HG03460 (cell line): Measurements from ENCODE around the gene OR4K14.
"Not testable (repeated sequence)": the region's sequence is repeated elsewhere in the genome, so short reads cannot be mapped to it uniquely, and the experiment has no call there.

Source experiments
- ATAC-seq: cut with Tn5 transposase; IDR thresholded peaks from one replicate; pipeline ENCODE4 v1.9.1; 2021; ENCODE audit not compliant: unreplicated experiment

Gene OR4K14, protein sequence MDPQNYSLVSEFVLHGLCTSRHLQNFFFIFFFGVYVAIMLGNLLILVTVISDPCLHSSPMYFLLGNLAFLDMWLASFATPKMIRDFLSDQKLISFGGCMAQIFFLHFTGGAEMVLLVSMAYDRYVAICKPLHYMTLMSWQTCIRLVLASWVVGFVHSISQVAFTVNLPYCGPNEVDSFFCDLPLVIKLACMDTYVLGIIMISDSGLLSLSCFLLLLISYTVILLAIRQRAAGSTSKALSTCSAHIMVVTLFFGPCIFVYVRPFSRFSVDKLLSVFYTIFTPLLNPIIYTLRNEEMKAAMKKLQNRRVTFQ

DNA sequence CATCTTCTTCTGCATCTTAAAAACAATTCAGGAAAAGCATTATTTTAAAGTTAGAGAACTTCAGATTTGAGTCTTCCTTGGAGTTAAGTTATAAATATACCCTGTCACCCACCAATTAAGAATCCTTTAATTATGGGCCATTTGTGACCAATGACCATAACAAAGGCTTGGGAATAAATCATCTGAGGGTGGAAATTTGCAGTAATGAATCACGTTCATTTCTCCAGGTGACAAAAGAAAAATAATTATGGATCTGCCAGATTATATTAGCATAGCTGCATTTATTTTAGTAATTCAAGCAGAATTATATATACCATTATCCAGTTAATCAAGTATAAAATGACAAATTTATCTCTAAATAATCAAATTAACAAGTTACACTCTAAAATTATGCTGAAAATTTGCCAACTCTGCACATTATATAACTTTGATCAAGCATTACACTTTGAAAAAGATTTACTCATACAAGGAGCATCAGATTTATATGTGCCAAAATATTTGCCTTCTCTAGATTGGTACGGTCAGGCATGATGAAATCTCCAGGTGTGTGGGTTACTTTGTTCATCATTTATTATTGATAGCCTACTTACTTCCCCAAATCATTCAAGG is at the start of gene OR4K14:
Gene OR4K14, minus strand, starts transcription at position 51 of the 609 bp plus-strand sequence. CDS start 4,114 bp downstream, outside the sequence.
- ATAC-seq = no peak

DNA sequence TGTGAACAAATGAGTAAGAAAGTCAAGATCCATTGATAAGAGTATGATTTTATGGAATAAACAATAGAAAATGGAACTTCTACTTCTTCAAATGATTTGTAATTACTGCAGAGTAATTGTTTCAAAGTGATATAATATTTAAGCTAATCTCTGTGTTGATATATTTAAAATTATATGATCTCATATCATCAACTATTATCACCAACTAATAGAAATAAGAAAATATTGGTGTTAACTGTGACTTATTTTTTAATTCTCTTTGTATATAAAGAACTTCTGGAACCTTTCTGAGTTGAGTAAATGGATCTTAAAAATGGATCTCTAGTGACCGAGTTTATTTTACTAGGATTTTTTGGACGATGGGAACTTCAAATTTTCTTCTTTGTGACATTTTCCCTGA is 40.6 kb upstream of the OR4K14 start, which contains the start of gene OR4L1:
Gene OR4L1, plus strand, starts transcription at position 301 of the 400 bp plus-strand sequence. Its CDS starts 0 bp downstream, at position 301.
- no peak for ATAC-seq

DNA sequence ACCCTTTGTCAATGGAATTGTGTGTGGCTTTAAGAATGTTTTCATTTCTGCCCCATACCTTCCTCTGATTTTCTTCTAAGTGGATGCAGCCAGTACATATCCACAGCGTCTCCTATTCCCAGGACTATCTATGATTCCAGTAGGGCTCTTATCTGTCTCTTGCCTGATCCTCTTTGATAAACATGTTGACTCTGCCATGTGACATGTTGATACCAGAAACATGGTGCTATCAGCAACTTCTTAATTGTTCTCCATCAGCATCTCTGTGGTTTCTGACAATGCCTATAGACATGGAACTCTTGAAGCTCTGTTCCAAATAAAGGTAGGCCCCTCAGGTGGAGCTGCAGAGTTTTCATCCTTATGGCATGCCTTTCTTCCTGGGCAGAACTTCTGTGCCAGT is 29.1 kb upstream of the OR4K14 start:
- no peak for ATAC-seq

DNA sequence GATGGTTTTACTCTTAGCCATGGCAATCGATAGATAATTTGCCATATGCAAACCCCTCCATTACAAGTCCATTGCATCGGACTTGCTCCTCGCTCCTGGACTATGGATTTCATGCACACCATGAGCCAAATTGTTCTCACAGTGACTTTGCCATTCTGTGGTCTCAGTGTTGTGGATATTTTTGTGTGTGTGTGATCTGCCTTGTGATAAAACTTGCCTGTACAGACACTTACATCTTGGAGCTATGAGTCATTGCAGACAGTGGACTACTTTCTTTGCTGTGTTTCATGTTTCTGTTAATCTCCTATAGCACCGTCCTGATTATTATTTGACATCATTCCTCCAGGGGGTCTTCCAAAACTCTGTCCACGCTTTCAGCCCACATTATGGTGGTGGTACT is 25.1 kb upstream of the OR4K14 start:
- no peak for ATAC-seq

DNA sequence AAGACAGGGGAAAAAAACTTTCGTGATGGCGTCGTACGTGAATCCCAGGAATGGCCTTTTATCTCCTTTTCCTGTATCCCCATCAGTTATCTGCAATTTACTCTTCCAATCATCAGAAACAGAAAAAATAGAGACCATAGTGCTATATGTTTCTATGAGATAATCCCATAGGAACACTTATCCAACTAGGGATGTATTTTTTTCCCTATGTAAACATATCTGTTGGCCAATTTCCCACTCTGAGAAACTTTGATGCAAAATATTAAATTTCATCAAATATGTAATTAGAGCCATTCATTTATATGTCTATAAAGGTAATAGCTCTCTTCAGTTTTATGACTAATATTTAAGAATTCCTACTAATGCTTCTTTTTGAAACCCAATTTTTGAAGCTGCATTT is 16.8 kb upstream of the OR4K14 start, which contains the start of gene OR4K13:
Gene OR4K13, minus strand, starts transcription at position 101 of the 400 bp plus-strand sequence. CDS start 1,280 bp downstream, outside the sequence.
- no peak for ATAC-seq

DNA sequence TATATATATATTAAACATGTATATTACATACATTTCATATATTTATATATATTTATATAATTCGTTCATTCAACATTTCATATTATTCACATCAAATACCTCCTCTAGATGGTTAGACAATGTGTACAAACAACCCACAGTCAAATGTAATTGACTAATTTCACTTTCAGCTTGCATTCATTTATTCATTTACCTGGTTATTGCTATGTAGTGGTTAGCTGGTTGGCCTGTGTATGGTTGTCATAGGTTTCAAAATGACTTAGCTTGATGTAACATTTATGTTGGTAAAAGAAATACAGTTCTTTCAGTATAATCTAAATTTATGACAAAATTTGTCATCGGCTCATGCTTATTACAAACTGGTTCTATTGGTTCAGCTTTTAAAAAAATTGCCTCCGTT is 16.3 kb upstream of the OR4K14 start:
- ATAC-seq = peak; percentile 50

DNA sequence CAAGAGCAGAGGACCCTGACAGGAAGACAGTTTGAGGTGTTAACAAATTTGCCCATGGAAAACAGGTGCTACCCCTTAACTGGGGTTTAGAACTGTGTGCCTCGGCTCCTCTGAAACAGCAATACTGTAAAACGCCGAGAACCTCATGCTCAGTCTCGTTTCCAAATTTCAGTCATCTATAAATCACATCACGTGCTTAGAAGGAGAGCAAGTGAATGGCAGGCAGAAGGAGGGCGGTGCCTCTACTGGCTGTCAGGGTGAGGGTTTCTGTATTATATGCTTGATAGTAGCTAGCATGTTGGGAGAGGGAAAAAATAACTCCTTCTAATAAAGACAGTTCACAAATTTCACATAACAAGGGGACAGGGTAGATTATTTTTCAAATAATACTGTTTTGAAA is 12.0 kb upstream of the OR4K14 start:
- ATAC-seq = no peak

DNA sequence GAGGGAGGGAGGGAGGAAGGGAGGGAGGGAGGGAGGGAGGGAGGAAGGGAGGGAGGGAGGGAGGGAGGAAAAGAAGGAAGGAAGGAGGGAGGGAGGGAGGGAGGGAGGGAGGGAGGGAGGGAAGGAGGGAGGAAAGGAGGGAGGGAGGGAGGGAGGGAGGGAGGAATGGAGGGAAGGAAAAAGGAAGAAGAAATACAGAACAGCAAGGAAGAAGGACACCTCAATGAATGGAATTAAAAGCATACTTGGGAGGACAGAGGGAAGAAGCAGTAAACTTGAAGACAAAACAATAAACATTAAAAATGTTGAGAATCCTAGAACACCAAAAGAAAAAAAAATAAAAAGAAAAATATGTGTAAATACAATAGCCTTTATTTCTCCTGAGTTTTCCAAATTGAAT is 11.0 kb downstream of the OR4K14 start:
- ATAC-seq = no peak

DNA sequence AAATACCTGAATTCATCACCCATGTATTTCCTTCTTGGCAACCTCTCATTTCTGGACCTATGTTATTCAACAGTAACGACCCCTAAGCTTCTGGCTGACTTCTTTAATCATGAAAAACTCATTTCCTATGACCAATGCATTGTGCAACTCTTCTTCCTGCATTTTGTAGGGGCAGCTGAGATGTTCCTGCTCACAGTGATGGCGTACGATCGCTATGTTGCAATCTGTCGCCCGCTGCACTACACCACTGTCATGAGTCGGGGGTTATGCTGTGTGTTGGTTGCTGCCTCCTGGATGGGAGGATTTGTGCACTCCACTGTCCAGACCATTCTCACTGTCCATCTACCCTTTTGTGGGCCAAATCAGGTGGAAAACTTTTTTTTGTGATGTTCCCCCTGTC is 16.8 kb downstream of the OR4K14 start:
- ATAC-seq = no peak

DNA sequence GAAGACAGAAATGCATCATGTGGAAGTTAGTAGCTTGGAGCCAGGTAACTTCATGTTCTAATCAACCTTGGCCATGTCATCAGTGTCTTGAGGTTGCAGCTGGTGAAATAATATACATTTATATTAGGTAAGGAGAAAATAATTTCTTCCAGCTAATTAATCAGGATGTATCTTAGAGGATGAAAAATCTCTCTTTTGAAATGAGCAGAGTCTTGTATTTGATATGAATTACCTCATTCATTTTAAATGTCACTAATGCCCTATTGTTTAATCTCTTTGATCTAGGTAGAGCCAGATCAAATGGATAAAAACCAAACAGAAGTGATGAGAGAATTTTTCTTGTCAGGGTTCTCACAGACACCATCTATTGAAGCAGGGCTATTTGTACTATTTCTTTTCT is 17.2 kb downstream of the OR4K14 start, which contains the start of gene OR4Q2:
Gene OR4Q2, plus strand, starts transcription at position 301 of the 400 bp plus-strand sequence.
- no peak for ATAC-seq

DNA sequence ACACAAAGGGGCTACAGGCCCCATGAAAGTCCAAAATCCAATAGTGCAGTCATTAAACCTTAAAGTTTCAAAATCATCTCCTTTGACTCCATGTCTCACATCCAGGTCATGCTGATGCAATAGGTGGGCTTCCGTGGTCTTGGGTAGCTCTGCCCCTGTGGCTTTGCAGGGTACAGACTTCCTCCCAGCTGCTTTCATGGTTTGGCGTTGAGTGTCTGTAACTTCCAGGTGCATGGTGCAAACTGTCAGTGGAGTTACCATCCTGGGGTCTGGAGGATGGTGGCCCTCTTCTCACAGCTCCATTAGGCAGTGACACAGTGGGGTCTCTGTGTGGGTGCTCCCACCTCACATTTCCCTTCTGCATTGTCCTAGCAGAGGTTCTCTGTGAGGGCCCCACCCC is 25.7 kb downstream of the OR4K14 start:
- no peak for ATAC-seq

DNA sequence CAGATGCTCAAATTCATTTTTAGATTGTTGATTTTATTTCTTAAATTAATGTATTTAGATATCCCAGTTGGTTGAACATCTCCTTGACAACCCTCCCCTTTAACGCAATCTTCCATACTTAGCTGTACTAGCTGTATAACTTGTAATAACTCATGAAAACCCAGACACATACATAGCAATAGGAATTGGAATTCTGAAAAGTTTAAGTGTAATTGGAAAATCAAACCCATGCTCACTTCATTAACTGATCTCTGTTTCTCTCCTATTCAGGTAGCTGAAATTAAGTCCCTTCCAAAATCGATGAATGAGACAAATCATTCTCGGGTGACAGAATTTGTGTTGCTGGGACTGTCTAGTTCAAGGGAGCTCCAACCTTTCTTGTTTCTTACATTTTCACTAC is 43.8 kb downstream of the OR4K14 start, which contains the start of gene OR4K15:
Gene OR4K15, plus strand, starts transcription at position 301 of the 400 bp plus-strand sequence. Its CDS starts 0 bp downstream, at position 301.
- ATAC-seq = no peak

DNA sequence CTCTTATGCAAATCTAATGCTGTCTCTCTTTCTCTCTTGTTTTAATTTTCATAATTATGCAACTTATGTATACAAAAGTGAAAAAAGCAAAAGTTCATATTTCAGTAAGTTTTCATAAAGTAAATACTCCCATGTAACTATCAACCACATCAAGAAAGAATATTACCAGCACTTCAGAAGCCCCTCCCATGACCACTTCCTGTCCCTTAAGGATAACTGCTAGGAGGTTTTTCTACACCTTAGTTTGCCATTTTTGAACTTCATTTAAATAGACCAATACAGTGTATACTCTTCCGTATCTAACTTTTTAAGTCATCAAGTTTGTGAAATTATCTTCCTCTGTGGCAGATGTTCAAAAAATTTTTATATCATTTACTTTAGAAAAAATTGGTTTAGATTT is 44.3 kb downstream of the OR4K14 start:
- ATAC-seq = no peak

DNA sequence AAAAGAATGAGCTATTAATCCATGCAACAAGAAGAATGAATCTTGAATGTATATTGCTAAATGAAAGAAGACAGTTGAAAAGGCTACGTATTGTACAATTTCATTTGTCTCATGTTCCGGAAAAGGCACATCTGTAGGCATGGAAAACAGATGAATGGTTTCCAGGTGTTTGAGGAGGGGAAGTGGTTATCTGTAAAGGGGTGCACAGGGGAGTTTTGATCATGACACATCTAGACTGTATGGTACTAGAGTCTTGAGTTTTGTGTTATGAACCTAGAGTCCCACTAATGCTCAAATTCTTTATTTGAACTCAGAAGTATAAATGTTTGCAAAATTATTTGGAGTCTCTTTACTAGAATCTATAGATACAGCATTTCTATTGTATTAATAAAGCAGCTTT is 49.4 kb downstream of the OR4K14 start:
- not testable (repeated sequence) for ATAC-seq
